ENCODE results near the gene S100A5. TPM values are rescaled to one million over a fixed set of nuclear protein-coding genes. Genes with fewer than 3 reads are reported as not detected.
A peak's percentile ranks its signal among the peaks of the same experiment; 100 is the strongest.

The S100A5 gene
- polyA plus RNA-seq, 4 donors = 0.18 TPM; not detected in 3

- 84 to 88% (median 86%) methylated on average over 19 of the region's 19 CpGs for WGBS, 3 donors
- no peaks in the 10 kb centered on the region for H3K36me3 ChIP-seq (ENCODE audit: control insufficient read depth in 3 of 3, insufficient read depth in 2 of 3, low read depth in 1 of 3, low read length in 3 of 3)
- H3K4me3 ChIP-seq (ENCODE audit: low read depth in 1 of 3, low read length in 3 of 3) = no peak overlapping the region
- no peaks in the 10 kb centered on the region for H3K27me3 ChIP-seq (ENCODE audit: control insufficient read depth in 3 of 3, insufficient read depth in 3 of 3, low read length in 3 of 3)
- no peak for DNase-seq
- no peaks in the 10 kb centered on the region for H3K9me3 ChIP-seq (ENCODE audit: control insufficient read depth in 2 of 2, insufficient read depth in 1 of 2, low read depth in 1 of 2, low read length in 1 of 2)
- FAIRE-seq = no peak
- H3K27ac ChIP-seq (ENCODE audit: low read depth in 1 of 3, low read length in 2 of 3) = no peak overlapping the region
- peaks cover 11 to 46% (median 14%) of the 10 kb centered on the region in 3 donors for H3K4me1 ChIP-seq (ENCODE audit: control insufficient read depth in 3 of 3, insufficient read depth in 2 of 3, low read depth in 1 of 3, low read length in 2 of 3)
Measured at GRCh38 chr1:153547560-153548551, 7.1 kb upstream of the S100A5 start.

- no peak overlapping the region for H3K4me3 ChIP-seq (ENCODE audit: low read depth in 1 of 3, low read length in 3 of 3)
- DNase-seq = no peak
- WGBS, 3 donors = 79 to 86% (median 81%) methylated on average over 14 of the region's 14 CpGs
- H3K4me1 ChIP-seq (ENCODE audit: control insufficient read depth in 3 of 3, insufficient read depth in 2 of 3, low read depth in 1 of 3, low read length in 2 of 3) = peaks cover 11 to 46% (median 14%) of the 10 kb centered on the region in 3 donors
- no peaks in the 10 kb centered on the region for H3K27me3 ChIP-seq (ENCODE audit: control insufficient read depth in 3 of 3, insufficient read depth in 3 of 3, low read length in 3 of 3)
- no peak overlapping the region for H3K27ac ChIP-seq (ENCODE audit: low read depth in 1 of 3, low read length in 2 of 3)
- H3K9me3 ChIP-seq (ENCODE audit: control insufficient read depth in 2 of 2, insufficient read depth in 1 of 2, low read depth in 1 of 2, low read length in 1 of 2) = no peaks in the 10 kb centered on the region
- no peak for FAIRE-seq
- no peaks in the 10 kb centered on the region for H3K36me3 ChIP-seq (ENCODE audit: control insufficient read depth in 3 of 3, insufficient read depth in 2 of 3, low read depth in 1 of 3, low read length in 3 of 3)
Measured at GRCh38 chr1:153546796-153547559, 6.2 kb upstream of the S100A5 start.

GRCh38 chr1:153546371-153546770 lies 5.6 kb upstream of the S100A5 start:
- Histone ChIP-seq H3K36me3 (ENCODE audit: control insufficient read depth in 3 of 3, insufficient read depth in 2 of 3, low read depth in 1 of 3, low read length in 3 of 3) (no peaks in the 10 kb centered on the region), H3K4me1 (ENCODE audit: control insufficient read depth in 3 of 3, insufficient read depth in 2 of 3, low read depth in 1 of 3, low read length in 2 of 3) (peaks cover 11 to 46% (median 14%) of the 10 kb centered on the region in 3 donors), H3K27me3 (ENCODE audit: control insufficient read depth in 3 of 3, insufficient read depth in 3 of 3, low read length in 3 of 3) (no peaks in the 10 kb centered on the region), H3K4me3 (ENCODE audit: low read depth in 1 of 3, low read length in 3 of 3) (no peak overlapping the region), H3K9me3 (ENCODE audit: control insufficient read depth in 2 of 2, insufficient read depth in 1 of 2, low read depth in 1 of 2, low read length in 1 of 2) (no peaks in the 10 kb centered on the region), H3K27ac (ENCODE audit: low read depth in 1 of 3, low read length in 2 of 3) (no peak overlapping the region)
- DNase-seq = no peak
- WGBS, 3 donors = 93 to 96% (median 95%) methylated on average over 8 of the region's 8 CpGs
- FAIRE-seq = no peak

GRCh38 chr1:153545067-153546055 lies 4.6 kb upstream of the S100A5 start, which contains the start of gene S100A4:
Gene S100A4, minus strand, starts transcription at chr1:153545806. Its CDS starts 1,012 bp downstream, at chr1:153544794.
- H3K27me3 ChIP-seq (ENCODE audit: control insufficient read depth in 3 of 3, insufficient read depth in 3 of 3, low read length in 3 of 3) = no peaks in the 10 kb centered on the region
- 28 to 39% (median 30%) methylated on average over 19 of the region's 19 CpGs for WGBS, 3 donors
- peak; percentile 96 to 98 for DNase-seq
- no peak for FAIRE-seq
- no peaks in the 10 kb centered on the region for H3K36me3 ChIP-seq (ENCODE audit: control insufficient read depth in 3 of 3, insufficient read depth in 2 of 3, low read depth in 1 of 3, low read length in 3 of 3)
- H3K4me1 ChIP-seq (ENCODE audit: control insufficient read depth in 3 of 3, insufficient read depth in 2 of 3, low read depth in 1 of 3, low read length in 2 of 3) = peaks cover 14 to 49% (median 14%) of the 10 kb centered on the region in 3 donors
- H3K4me3 ChIP-seq (ENCODE audit: low read depth in 1 of 3, low read length in 3 of 3) = peak within 1 kb of the TSS in 1 of 3 donors; percentile 29
- no peaks in the 10 kb centered on the region for H3K9me3 ChIP-seq (ENCODE audit: control insufficient read depth in 2 of 2, insufficient read depth in 1 of 2, low read depth in 1 of 2, low read length in 1 of 2)
- peak within 1 kb of the TSS; percentile 56 to 78 (median 74) for H3K27ac ChIP-seq (ENCODE audit: low read depth in 1 of 3, low read length in 2 of 3)

- Histone ChIP-seq H3K36me3 (ENCODE audit: control insufficient read depth in 3 of 3, insufficient read depth in 2 of 3, low read depth in 1 of 3, low read length in 3 of 3) (no peaks in the 10 kb centered on the region), H3K27ac (ENCODE audit: low read depth in 1 of 3, low read length in 2 of 3) (peak overlapping the region; percentile 49 to 78 (median 74)), H3K4me3 (ENCODE audit: low read depth in 1 of 3, low read length in 3 of 3) (no peak overlapping the region), H3K27me3 (ENCODE audit: control insufficient read depth in 3 of 3, insufficient read depth in 3 of 3, low read length in 3 of 3) (no peaks in the 10 kb centered on the region), H3K9me3 (ENCODE audit: control insufficient read depth in 2 of 2, insufficient read depth in 1 of 2, low read depth in 1 of 2, low read length in 1 of 2) (no peaks in the 10 kb centered on the region), H3K4me1 (ENCODE audit: control insufficient read depth in 3 of 3, insufficient read depth in 2 of 3, low read depth in 1 of 3, low read length in 2 of 3) (peaks cover 14 to 47% (median 18%) of the 10 kb centered on the region in 3 donors)
- FAIRE-seq (no peak), DNase-seq (no peak)
- WGBS, 3 donors = 33 to 45% (median 34%) methylated on average over 10 of the region's 10 CpGs
Measured at GRCh38 chr1:153544453-153545066, 3.8 kb upstream of the S100A5 start.

- Histone ChIP-seq H3K4me3 (ENCODE audit: low read depth in 1 of 3, low read length in 3 of 3) (no peak overlapping the region), H3K27me3 (ENCODE audit: control insufficient read depth in 3 of 3, insufficient read depth in 3 of 3, low read length in 3 of 3) (no peaks in the 10 kb centered on the region), H3K27ac (ENCODE audit: low read depth in 1 of 3, low read length in 2 of 3) (no peak overlapping the region), H3K36me3 (ENCODE audit: control insufficient read depth in 3 of 3, insufficient read depth in 2 of 3, low read depth in 1 of 3, low read length in 3 of 3) (no peaks in the 10 kb centered on the region), H3K9me3 (ENCODE audit: control insufficient read depth in 2 of 2, insufficient read depth in 1 of 2, low read depth in 1 of 2, low read length in 1 of 2) (no peaks in the 10 kb centered on the region), H3K4me1 (ENCODE audit: control insufficient read depth in 3 of 3, insufficient read depth in 2 of 3, low read depth in 1 of 3, low read length in 2 of 3) (peaks cover 7 to 42% (median 18%) of the 10 kb centered on the region in 3 donors)
- 80 to 89% (median 88%) methylated on average over 4 of the region's 4 CpGs for WGBS, 3 donors
- DNase-seq = no peak
- FAIRE-seq = no peak
Measured at GRCh38 chr1:153543736-153544135, 3.0 kb upstream of the S100A5 start.

GRCh38 chr1:153542956-153543711 lies 2.4 kb upstream of the S100A5 start:
- H3K27ac ChIP-seq (ENCODE audit: low read depth in 1 of 3, low read length in 2 of 3) = no peak overlapping the region
- H3K27me3 ChIP-seq (ENCODE audit: control insufficient read depth in 3 of 3, insufficient read depth in 3 of 3, low read length in 3 of 3) = no peaks in the 10 kb centered on the region
- no peaks in the 10 kb centered on the region for H3K9me3 ChIP-seq (ENCODE audit: control insufficient read depth in 2 of 2, insufficient read depth in 1 of 2, low read depth in 1 of 2, low read length in 1 of 2)
- H3K36me3 ChIP-seq (ENCODE audit: control insufficient read depth in 3 of 3, insufficient read depth in 2 of 3, low read depth in 1 of 3, low read length in 3 of 3) = no peaks in the 10 kb centered on the region
- H3K4me3 ChIP-seq (ENCODE audit: low read depth in 1 of 3, low read length in 3 of 3) = no peak overlapping the region
- FAIRE-seq (no peak), DNase-seq (no peak)
- peaks cover 4 to 45% (median 18%) of the 10 kb centered on the region in 3 donors for H3K4me1 ChIP-seq (ENCODE audit: control insufficient read depth in 3 of 3, insufficient read depth in 2 of 3, low read depth in 1 of 3, low read length in 2 of 3)
- WGBS, 3 donors = 79 to 88% (median 84%) methylated on average over 13 of the region's 13 CpGs
